ENCODE results near the gene BLMH. TPM values are rescaled to one million over a fixed set of nuclear protein-coding genes. Genes with fewer than 3 reads are reported as not detected.

BLMH gene
- total RNA-seq, 1 experiment from 2014 or later, result 59.0 TPM

DNA sequence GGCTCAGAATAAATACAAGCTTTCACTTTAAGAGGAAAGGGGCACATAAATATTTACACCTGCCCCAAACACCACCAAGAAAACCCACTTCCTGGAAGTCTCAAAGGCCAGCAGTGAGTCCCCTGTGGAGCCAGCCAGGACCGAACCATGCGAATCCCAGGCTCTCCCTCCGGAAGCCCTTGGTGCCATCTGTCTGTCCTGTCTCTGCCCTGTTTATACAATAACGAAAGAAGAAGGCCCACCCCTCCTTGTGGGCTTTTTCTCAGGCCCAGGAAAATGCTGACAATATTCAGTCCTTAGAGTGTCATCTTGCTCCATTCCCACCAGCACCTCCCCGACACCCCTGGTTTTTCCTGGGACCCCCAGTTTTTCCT is 52.7 kb downstream of the BLMH start:
- POLR2A ChIA-PET, result no interaction called here
- DNase-seq (ENCODE audit: low read depth, low spot score) (no peak), ATAC-seq (no peak)
- H3K27ac ChIP-seq (ENCODE audit: low read length), result no peak overlapping the region
- no TSS peak for BruUV-seq (replicated peaks)
- in situ Hi-C loops (cut with HindIII; ENCODE audit: low pct_unique_long_range_greater_than_20kb, low sequenced_read_pairs), result no loop called here
- peaks cover 20% of the 10 kb centered on the region for H3K4me1 ChIP-seq (ENCODE audit: control insufficient read depth, insufficient read depth, low read length)
- CTCF ChIA-PET, result no interaction called here
- peaks cover 11% of the 10 kb centered on the region for H3K27me3 ChIP-seq (ENCODE audit: control insufficient read depth, insufficient read depth, low read length)
- TF ChIP-seq POLR2AphosphoS5 (IDR thresholded peaks at IDR 0.05; ENCODE audit: low read depth, low read length), result no peak
- H3K36me3 ChIP-seq (ENCODE audit: control insufficient read depth, insufficient read depth, low read length), result no peaks in the 10 kb centered on the region
- no peaks in the 10 kb centered on the region for H3K9me3 ChIP-seq (ENCODE audit: control insufficient read depth, insufficient read depth, low read depth, low read length)
- no peak overlapping the region for H3K4me3 ChIP-seq (ENCODE audit: low read depth in 2 of 2, low read length in 2 of 2)
- intact Hi-C loops (cut with micrococcal nuclease; ENCODE audit: unreplicated experiment), result loop anchor here (5.0 kb wide), 2 partner anchors 117 to 137 kb away; no protein-coding TSS in a partner anchor

DNA sequence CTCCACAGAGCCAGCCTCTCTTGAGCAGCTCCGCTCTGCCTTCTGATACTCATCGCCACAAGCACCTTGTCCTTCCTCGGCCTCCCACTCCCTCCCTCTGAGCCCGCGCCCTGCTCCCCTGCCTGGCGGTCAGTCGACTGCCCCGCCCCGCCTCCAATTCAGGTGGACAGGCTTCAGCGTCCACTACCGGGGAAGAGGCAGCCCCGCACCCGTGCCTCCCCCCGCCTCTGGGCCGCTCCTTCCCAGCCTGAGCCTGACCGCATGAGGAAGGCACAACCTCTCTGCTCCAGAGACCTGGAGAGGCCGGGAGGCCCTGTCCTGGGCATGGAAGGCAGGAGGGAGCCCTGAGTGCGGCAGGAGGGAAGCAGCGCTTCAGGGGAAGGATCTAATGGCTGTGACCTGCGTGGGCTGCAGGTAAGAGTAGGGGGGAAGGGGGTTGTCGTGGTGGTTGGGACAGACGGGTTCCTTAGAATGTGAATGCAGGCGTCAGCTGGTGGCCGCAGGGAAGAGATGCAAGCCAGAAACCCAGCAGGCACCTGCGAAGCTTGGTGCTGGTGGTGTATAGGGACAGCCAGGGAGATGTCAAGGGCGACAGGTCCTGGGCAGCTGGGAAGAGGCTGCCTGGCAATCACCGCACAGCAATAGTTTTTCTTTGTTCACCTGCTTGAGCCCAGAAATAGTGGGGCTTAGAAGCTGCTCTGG is 53.2 kb downstream of the BLMH start:
- H3K27me3 ChIP-seq (ENCODE audit: control insufficient read depth, insufficient read depth, low read length), result peaks cover 16% of the 10 kb centered on the region
- no peak overlapping the region for H3K4me3 ChIP-seq (ENCODE audit: low read depth in 2 of 2, low read length in 2 of 2)
- no peaks in the 10 kb centered on the region for H3K36me3 ChIP-seq (ENCODE audit: control insufficient read depth, insufficient read depth, low read length)
- no peak overlapping the region for H3K27ac ChIP-seq (ENCODE audit: low read length)
- no peak for DNase-seq (ENCODE audit: low read depth, low spot score)
- no peak for ATAC-seq
- in situ Hi-C loops (cut with HindIII; ENCODE audit: low pct_unique_long_range_greater_than_20kb, low sequenced_read_pairs) (no loop called here), intact Hi-C loops (cut with micrococcal nuclease; ENCODE audit: unreplicated experiment) (loop anchor here (5.0 kb wide), 2 partner anchors 116 to 136 kb away; no protein-coding TSS in a partner anchor)
- POLR2A ChIA-PET, result no interaction called here
- H3K4me1 ChIP-seq (ENCODE audit: control insufficient read depth, insufficient read depth, low read length), result peaks cover 20% of the 10 kb centered on the region
- no TSS peak for BruUV-seq (replicated peaks)
- H3K9me3 ChIP-seq (ENCODE audit: control insufficient read depth, insufficient read depth, low read depth, low read length), result no peaks in the 10 kb centered on the region
- TF ChIP-seq SIN3A (IDR thresholded peaks at IDR 0.05; ENCODE audit: borderline replicate concordance, insufficient read depth, low read depth, low read length) (no peak), TCF7L2 (IDR thresholded peaks at IDR 0.05; ENCODE audit: low read depth, low read length) (no peak), POLR2AphosphoS5 (IDR thresholded peaks at IDR 0.05; ENCODE audit: low read depth, low read length) (no peak)
- TF ChIP-seq, protein P1, sequence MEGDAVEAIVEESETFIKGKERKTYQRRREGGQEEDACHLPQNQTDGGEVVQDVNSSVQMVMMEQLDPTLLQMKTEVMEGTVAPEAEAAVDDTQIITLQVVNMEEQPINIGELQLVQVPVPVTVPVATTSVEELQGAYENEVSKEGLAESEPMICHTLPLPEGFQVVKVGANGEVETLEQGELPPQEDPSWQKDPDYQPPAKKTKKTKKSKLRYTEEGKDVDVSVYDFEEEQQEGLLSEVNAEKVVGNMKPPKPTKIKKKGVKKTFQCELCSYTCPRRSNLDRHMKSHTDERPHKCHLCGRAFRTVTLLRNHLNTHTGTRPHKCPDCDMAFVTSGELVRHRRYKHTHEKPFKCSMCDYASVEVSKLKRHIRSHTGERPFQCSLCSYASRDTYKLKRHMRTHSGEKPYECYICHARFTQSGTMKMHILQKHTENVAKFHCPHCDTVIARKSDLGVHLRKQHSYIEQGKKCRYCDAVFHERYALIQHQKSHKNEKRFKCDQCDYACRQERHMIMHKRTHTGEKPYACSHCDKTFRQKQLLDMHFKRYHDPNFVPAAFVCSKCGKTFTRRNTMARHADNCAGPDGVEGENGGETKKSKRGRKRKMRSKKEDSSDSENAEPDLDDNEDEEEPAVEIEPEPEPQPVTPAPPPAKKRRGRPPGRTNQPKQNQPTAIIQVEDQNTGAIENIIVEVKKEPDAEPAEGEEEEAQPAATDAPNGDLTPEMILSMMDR (IDR thresholded peaks at IDR 0.05), result no peak
- TF ChIP-seq, protein P2, sequence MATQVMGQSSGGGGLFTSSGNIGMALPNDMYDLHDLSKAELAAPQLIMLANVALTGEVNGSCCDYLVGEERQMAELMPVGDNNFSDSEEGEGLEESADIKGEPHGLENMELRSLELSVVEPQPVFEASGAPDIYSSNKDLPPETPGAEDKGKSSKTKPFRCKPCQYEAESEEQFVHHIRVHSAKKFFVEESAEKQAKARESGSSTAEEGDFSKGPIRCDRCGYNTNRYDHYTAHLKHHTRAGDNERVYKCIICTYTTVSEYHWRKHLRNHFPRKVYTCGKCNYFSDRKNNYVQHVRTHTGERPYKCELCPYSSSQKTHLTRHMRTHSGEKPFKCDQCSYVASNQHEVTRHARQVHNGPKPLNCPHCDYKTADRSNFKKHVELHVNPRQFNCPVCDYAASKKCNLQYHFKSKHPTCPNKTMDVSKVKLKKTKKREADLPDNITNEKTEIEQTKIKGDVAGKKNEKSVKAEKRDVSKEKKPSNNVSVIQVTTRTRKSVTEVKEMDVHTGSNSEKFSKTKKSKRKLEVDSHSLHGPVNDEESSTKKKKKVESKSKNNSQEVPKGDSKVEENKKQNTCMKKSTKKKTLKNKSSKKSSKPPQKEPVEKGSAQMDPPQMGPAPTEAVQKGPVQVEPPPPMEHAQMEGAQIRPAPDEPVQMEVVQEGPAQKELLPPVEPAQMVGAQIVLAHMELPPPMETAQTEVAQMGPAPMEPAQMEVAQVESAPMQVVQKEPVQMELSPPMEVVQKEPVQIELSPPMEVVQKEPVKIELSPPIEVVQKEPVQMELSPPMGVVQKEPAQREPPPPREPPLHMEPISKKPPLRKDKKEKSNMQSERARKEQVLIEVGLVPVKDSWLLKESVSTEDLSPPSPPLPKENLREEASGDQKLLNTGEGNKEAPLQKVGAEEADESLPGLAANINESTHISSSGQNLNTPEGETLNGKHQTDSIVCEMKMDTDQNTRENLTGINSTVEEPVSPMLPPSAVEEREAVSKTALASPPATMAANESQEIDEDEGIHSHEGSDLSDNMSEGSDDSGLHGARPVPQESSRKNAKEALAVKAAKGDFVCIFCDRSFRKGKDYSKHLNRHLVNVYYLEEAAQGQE (IDR thresholded peaks at IDR 0.05; ENCODE audit: insufficient read depth in 1 of 2, low read depth in 2 of 2, low read length in 1 of 2), result no peak
- CTCF ChIA-PET, result interaction anchor here (1.0 kb wide), 1 partner anchor 134 kb away, joined by 3 read pairs; no protein-coding TSS in a partner anchor

DNA sequence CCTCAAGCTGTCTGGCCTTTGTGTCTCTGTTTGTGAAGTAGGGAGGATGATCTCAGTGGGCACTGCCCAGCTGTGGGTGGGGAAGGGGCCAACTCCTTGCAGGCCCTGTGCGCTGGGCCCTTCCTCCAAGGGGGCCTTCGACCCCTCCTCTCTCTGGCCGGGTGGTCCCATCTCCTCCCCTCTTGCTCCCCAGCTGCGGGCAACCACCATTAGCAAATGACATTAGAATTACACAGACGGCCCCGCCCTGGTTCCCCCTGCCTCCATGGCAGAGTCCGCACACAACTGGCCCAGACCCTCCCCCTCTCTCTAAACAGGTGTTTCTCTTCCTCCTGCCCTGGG is 53.8 kb downstream of the BLMH start:
- intact Hi-C loops (cut with micrococcal nuclease; ENCODE audit: unreplicated experiment), result loop anchor here (5.0 kb wide), 2 partner anchors 116 to 136 kb away; no protein-coding TSS in a partner anchor
- no TSS peak for BruUV-seq (replicated peaks)
- H3K4me1 ChIP-seq (ENCODE audit: control insufficient read depth, insufficient read depth, low read length), result peaks cover 20% of the 10 kb centered on the region
- ATAC-seq (no peak), DNase-seq (ENCODE audit: low read depth, low spot score) (no peak)
- no peak overlapping the region for H3K27ac ChIP-seq (ENCODE audit: low read length)
- in situ Hi-C loops (cut with HindIII; ENCODE audit: low pct_unique_long_range_greater_than_20kb, low sequenced_read_pairs), result no loop called here
- H3K36me3 ChIP-seq (ENCODE audit: control insufficient read depth, insufficient read depth, low read length), result no peaks in the 10 kb centered on the region
- no peak for TF ChIP-seq TCF7L2 (IDR thresholded peaks at IDR 0.05; ENCODE audit: low read depth, low read length)
- TF ChIP-seq, protein P1 (IDR thresholded peaks at IDR 0.05), result no peak
- TF ChIP-seq, protein P2 (IDR thresholded peaks at IDR 0.05; ENCODE audit: insufficient read depth in 1 of 2, low read depth in 2 of 2, low read length in 1 of 2), result no peak
- no peak for TF ChIP-seq POLR2AphosphoS5 (IDR thresholded peaks at IDR 0.05; ENCODE audit: low read depth, low read length)
- TF ChIP-seq SIN3A (IDR thresholded peaks at IDR 0.05; ENCODE audit: borderline replicate concordance, insufficient read depth, low read depth, low read length), result no peak
- peaks cover 17% of the 10 kb centered on the region for H3K27me3 ChIP-seq (ENCODE audit: control insufficient read depth, insufficient read depth, low read length)
- CTCF ChIA-PET, result interaction anchor here (1.0 kb wide), 1 partner anchor 133 kb away, joined by 3 read pairs; no protein-coding TSS in a partner anchor
- no peaks in the 10 kb centered on the region for H3K9me3 ChIP-seq (ENCODE audit: control insufficient read depth, insufficient read depth, low read depth, low read length)
- POLR2A ChIA-PET, result no interaction called here
- no peak overlapping the region for H3K4me3 ChIP-seq (ENCODE audit: low read depth in 2 of 2, low read length in 2 of 2)

Measured in Panc1 (cell line).